HG02642 (cell line): ENCODE results near the gene GLB1L2.

Experiments
- ATAC-seq: cut with Tn5 transposase; IDR thresholded peaks from one replicate; pipeline ENCODE4 v1.9.1; 2021; ENCODE audit warnings: mild to moderate bottlenecking; ENCODE audit not compliant: unreplicated experiment, poor library complexity

Gene GLB1L2

GRCh38 chr11:134363592-134363991, 31.8 kb downstream of the GLB1L2 start:
- no peak for ATAC-seq

DNA sequence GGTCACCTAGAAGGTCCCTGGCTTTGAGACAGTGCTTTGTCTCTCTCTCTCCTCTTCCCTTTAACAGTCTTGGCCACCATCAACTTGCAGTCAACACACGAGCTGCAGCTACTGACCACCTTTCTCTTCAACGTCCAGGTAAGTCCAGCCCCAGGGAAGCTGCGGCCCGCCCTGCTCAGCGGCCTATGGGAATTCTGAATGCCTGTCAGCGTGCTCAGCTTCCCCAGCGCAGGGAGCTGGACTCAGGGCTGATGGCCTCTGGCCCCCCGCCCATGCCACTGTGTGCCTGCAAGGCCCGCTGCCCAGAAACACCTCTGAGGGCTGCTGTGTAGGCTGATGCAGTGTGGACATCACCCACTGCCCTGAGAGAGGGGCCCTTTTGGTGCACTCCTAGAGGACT, 32.5 kb downstream of the GLB1L2 start:
- no peak for ATAC-seq

GRCh38 chr11:134365011-134365925, 33.5 kb downstream of the GLB1L2 start:
- ATAC-seq: no peak

- no peak for ATAC-seq
These were observed 34.5 kb downstream of the GLB1L2 start for GRCh38 chr11:134366254-134366653.

- ATAC-seq: no peak
These were observed 36.0 kb downstream of the GLB1L2 start for GRCh38 chr11:134367781-134368180.

DNA sequence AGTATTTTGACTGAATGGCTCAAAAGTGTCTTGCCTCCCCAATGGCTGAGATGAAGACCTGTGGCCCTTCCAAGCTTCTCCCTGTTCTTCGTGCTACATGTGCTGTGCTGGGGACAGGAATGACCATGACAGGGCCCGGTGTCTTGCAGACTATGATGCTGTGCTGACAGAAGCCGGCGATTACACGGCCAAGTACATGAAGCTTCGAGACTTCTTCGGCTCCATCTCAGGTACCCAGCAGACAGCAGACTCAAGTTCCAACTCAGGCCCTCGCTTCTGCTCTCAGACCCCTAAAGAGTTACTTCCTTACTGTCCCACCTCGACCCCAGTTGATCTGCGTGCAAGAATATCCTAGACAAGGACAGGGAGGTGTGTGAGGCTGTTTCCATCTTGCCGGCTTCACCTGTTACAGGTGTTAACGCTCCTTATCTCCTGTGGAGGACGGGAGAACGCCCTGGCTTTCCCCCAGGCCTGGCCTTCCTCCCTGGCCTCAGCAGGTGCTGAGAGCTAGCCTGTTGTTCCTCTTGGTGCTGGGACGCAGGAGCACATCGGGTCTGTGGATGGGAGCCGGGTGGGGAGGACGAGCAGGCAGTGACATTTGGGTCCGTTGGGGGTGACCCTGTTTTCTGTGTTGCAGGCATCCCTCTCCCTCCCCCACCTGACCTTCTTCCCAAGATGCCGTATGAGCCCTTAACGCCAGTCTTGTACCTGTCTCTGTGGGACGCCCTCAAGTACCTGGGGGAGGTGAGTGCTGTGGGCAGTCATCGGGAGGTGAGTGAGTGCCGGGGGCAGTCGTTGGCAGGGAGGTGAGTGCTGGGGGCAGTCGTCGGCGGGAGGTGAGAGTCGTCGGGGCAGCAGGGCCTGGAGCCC, 38.1 kb downstream of the GLB1L2 start:
- ATAC-seq: no peak

DNA sequence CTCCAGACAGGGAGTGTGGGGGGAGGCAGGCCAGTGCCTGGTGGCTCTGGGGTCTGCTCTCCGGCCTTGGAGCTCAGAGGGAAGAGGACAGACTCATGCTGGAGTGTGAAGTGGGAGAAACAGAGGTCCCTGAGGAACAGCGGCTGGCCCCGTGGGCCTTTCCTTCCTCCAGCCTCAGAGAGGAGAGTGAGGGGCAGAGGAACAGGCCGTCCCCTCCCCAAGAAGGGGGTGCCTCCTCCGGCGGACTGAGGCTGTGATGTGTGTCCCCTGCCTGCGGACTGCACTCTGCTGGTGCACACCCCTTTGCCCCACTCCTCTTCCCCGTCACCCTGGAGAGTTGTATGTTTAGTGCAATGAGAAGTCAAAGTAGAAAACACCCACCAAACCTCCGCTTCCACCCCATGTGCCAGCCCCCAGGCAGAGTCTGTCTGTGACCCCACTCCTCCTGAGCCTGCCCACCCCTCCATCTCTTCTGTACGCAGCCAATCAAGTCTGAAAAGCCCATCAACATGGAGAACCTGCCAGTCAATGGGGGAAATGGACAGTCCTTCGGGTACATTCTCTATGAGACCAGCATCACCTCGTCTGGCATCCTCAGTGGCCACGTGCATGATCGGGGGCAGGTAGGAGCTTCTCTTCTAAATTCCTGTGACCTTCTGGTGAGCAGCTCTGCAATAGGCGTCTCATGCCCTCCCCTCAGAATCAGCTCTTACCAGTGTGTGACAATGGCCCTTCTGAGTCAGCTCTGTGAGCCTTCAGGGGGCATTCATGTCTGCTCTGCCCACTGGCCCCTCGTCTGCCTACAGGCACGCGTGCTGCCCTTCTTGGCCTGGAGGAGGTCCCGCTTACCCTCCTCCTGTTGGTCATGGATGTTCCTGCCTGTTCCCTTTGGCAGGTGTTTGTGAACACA, 39.0 kb downstream of the GLB1L2 start:
- no peak for ATAC-seq

DNA sequence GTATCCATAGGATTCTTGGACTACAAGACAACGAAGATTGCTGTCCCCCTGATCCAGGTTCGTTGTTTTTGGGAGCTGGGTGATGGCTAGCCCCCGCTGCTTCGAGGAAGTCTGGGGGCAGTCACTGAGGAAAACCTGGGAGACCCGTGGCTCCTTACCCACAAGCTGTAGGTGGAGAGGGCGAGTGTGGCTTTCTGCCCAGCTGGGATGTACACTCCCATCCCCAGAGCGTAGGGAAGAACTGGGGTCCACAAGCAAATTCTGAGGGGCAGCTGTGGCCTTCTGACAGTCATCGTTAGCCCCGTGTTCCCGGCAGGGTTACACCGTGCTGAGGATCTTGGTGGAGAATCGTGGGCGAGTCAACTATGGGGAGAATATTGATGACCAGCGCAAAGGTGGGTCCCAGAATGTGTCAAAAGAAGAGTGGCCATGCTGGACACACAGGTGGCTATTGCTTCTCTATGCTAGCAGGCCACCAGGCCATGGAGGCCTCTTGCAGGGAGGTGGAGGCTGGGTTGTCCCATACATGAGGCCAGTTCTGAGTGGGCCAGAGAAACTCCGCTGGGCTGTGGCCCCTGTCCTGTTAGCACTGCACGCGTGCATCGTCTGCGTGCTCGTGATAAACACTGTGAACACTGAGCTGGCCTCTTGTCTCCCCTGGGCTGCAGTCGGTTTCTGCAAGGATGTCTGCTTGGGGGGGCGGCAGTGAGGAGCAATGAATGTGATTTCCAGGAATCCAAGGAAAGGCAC, 39.8 kb downstream of the GLB1L2 start:
- ATAC-seq: no peak

- ATAC-seq: no peak
These were observed 40.7 kb downstream of the GLB1L2 start for GRCh38 chr11:134372536-134372935.

- no peak for ATAC-seq
These were observed 41.2 kb downstream of the GLB1L2 start for GRCh38 chr11:134372961-134373360.

- ATAC-seq: no peak
These were observed 41.8 kb downstream of the GLB1L2 start for GRCh38 chr11:134373591-134374052.

DNA sequence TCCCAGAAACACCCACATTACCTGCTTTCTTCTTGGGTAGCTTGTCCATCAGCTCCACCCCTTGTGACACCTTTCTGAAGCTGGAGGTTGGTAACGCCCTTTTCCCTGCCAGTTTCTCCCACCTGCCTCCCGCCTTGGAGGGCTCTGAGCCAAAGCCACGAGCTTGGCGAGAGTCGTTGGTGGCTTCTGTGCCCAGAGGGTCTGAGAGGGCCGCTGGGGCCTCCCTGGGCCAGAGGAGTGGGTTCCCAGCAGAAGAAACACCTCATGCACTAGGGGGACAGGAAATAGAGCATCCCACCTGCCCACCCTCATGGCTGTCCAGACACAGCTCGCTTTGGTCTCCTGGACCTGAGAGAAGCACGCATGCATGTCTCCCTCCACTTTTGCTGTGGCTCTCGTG, 42.4 kb downstream of the GLB1L2 start:
- no peak for ATAC-seq

DNA sequence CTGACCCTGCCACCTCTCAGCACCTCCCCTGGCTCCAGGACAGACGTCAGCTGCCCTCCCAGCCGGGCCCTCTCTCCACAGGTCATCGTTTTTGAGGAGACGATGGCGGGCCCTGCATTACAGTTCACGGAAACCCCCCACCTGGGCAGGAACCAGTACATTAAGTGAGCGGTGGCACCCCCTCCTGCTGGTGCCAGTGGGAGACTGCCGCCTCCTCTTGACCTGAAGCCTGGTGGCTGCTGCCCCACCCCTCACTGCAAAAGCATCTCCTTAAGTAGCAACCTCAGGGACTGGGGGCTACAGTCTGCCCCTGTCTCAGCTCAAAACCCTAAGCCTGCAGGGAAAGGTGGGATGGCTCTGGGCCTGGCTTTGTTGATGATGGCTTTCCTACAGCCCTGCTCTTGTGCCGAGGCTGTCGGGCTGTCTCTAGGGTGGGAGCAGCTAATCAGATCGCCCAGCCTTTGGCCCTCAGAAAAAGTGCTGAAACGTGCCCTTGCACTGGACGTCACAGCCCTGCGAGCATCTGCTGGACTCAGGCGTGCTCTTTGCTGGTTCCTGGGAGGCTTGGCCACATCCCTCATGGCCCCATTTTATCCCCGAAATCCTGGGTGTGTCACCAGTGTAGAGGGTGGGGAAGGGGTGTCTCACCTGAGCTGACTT, 43.2 kb downstream of the GLB1L2 start:
- no peak for ATAC-seq

DNA sequence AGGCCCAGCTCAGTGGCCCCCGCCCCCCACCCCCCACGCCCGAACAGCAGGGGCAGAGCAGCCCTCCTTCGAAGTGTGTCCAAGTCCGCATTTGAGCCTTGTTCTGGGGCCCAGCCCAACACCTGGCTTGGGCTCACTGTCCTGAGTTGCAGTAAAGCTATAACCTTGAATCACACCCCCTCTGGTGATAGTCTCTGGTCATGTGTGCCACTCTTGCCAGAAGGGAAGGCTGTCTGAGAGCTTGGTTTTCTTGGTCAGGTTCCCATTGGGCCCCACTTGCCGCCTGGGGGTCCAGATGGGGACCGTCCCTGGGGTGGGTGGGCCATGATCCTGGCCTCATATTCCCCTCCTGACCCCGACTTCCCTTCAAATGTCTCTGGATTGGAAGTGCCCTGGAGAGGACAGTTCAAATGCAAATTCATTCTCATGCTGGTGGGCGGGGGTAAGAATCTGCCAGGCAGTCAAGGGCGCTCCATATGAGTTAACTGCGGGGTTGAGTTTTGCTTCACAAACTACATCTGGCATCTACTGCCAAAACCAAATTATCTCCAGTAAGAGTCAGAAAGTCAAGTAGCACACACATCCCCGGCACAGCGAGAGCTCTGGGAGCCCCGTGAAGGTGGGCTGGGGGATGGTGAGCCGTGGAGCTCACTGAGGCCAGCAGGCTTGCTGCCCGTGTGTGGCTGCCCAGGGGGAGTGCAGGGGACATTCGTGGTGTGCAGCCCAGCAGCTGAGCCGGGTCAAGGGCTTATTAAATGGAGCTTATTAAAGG, 44.5 kb downstream of the GLB1L2 start:
- no peak for ATAC-seq

DNA sequence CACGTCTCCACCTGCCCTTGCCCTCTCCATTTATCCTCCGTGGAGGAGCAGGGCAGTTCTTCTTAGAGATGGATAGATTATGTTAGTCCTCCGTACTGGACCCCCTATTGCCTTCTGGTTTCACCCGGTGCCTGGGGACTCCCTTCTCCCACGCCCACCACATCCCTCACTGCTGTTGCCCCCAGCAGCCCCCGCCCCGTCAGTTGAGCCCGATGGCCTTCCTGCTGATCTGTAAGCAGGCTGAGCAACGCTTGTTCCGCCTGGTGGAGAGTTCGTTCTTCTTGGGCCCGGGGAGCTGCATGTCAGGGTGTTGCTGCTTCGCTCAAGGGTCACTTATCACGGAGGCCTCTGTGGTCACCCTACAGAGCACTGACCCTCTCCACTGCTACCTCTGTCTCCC, 46.1 kb downstream of the GLB1L2 start:
- no peak for ATAC-seq

DNA sequence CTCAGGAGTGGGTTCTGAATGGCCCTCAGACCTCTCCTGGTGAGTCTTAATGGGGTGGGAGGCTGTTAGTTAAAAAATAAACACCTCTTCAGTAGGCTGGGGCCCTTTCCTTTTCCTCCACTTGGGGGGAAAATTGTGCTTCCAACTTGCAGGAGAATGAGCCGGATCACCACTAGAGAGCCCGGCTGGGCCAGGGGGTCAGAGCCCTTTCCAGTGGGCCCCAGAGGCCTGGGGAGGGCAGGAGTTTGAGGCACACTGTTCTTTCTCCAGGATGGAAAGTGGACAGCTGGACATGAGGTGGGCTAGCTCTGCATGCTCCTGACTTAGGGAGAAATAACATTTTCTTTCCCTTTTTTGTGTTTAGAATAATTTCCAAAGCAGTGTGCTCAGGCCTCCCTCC, 47.5 kb downstream of the GLB1L2 start:
- ATAC-seq: no peak

- ATAC-seq: no peak
These were observed 48.4 kb downstream of the GLB1L2 start for GRCh38 chr11:134380229-134380628.

DNA sequence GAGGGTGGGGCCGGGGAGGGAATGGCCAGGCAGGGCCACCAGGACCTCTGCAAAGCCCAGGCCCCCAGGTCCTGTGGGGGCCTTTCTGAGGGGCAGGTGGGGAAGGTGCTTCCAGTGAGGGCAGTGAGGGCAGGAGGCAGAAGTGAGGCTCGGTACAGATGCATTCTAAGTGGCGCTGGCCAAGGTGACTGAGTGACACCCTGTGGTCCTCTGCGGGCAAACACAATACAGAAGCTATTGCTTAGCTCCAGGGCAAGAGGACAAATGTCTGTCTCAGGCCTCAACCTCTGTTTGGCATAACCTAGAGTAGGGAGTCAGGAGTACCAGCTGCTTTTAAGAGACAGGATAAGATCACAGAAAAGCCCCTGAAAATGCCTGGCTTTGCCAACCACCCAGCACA, 49.0 kb downstream of the GLB1L2 start:
- ATAC-seq: no peak
